ENCODE data around the gene RPL22.
"Not testable (repeated sequence)": the region's sequence is repeated elsewhere in the genome, so short reads cannot be mapped to it uniquely, and the experiment has no call there.

Gene RPL22

GRCh38 chr1:6233376-6233775 lies 34.0 kb upstream of the RPL22 start:
- no peak for DNase-seq (ENCODE audit: low spot score)

GRCh38 chr1:6225651-6226050 lies 26.3 kb upstream of the RPL22 start:
- no peak for DNase-seq (ENCODE audit: low spot score)

- DNase-seq (ENCODE audit: low spot score), result no peak
These were observed 25.3 kb upstream of the RPL22 start for GRCh38 chr1:6224718-6225117.

GRCh38 chr1:6223617-6224016 lies 24.2 kb upstream of the RPL22 start:
- DNase-seq (ENCODE audit: low spot score), result no peak

GRCh38 chr1:6222636-6223035 lies 23.2 kb upstream of the RPL22 start:
- DNase-seq (ENCODE audit: low spot score), result no peak

GRCh38 chr1:6221210-6221784 lies 21.9 kb upstream of the RPL22 start:
- DNase-seq (ENCODE audit: low spot score), result no peak

GRCh38 chr1:6220236-6220635 lies 20.8 kb upstream of the RPL22 start:
- DNase-seq (ENCODE audit: low spot score), result no peak

- not testable (repeated sequence) for DNase-seq (ENCODE audit: low spot score)
These were observed 20.2 kb upstream of the RPL22 start for GRCh38 chr1:6219641-6220040.

GRCh38 chr1:6218375-6219164 lies 19.2 kb upstream of the RPL22 start:
- no peak for DNase-seq (ENCODE audit: low spot score)

GRCh38 chr1:6212193-6212959 lies 13.0 kb upstream of the RPL22 start:
- no peak for DNase-seq (ENCODE audit: low spot score)

- DNase-seq (ENCODE audit: low spot score), result no peak
These were observed 12.3 kb upstream of the RPL22 start for GRCh38 chr1:6211731-6212130.

GRCh38 chr1:6210591-6211355 lies 11.4 kb upstream of the RPL22 start:
- DNase-seq (ENCODE audit: low spot score), result no peak

- DNase-seq (ENCODE audit: low spot score), result no peak
These were observed 10.5 kb upstream of the RPL22 start for GRCh38 chr1:6209661-6210580.

- no peak for DNase-seq (ENCODE audit: low spot score)
These were observed 9.6 kb upstream of the RPL22 start for GRCh38 chr1:6208723-6209660.

GRCh38 chr1:6207921-6208320 lies 8.5 kb upstream of the RPL22 start:
- no peak for DNase-seq (ENCODE audit: low spot score)

GRCh38 chr1:6207075-6207885 lies 7.9 kb upstream of the RPL22 start:
- no peak for DNase-seq (ENCODE audit: low spot score)

- no peak for DNase-seq (ENCODE audit: low spot score)
These were observed 7.1 kb upstream of the RPL22 start for GRCh38 chr1:6206520-6206855.

- no peak for DNase-seq (ENCODE audit: low spot score)
These were observed 6.6 kb upstream of the RPL22 start, which contains the start of gene RNF207 for GRCh38 chr1:6205849-6206519. RNF207 (plus strand) TSS chr1:6206119; CDS start chr1:6206536, 417 bp downstream.

- no peak for DNase-seq (ENCODE audit: low spot score)
These were observed 2.9 kb upstream of the RPL22 start for GRCh38 chr1:6202256-6202655.

All from hematopoietic multipotent progenitor cell treated with erythropoietin and hydrocortisone succinate and interleukin-3 and kit ligand, for 17 days (in vitro differentiated cells).